K562 (cell line): ENCODE measurements around the gene TMEM132D. TPM values are rescaled to one million over a fixed set of nuclear protein-coding genes. Genes with fewer than 3 reads are reported as not detected.

Experiments used
- ATAC-seq: fragments of 200-7000 bp; cut with Tn5 transposase; 3 replicates; pipeline ENCODE4 v1.9.1; 2020; ENCODE audit warnings: moderate library complexity
- BruUV-seq: library from RNA; stranded (reverse); fragments of 400-500 nt; replicated peaks from 2 replicates; lab custom pipeline; 2021; lab: Mats Ljungman, UMichigan
- CTCF ChIA-PET: fragments of 300-600 bp; formaldehyde crosslinking; extraction: SDS; loops from one replicate; lab custom pipeline; 2021; ENCODE audit warnings: low intra/inter-chr PET ratio; lab: Yijun Ruan, JAX
- POLR2A ChIA-PET: fragments of 300-600, 350-650 bp; sonication (Branson Sonifier 250); formaldehyde crosslinking; extraction: SDS; loops from one replicate; lab custom pipeline; 2021; ENCODE audit warnings: antibody characterized with exemption, inconsistent platforms; lab: Yijun Ruan, JAX
- DNase-seq, 4 experiments: peaks; one replicate each; pipeline versions ENCODE4 v3.0.0 to v3.0.0-alpha.2; 2011 to 2018; ENCODE audit warnings: low spot score in 3 of 4, mixed read lengths in 3 of 4; ENCODE audit errors: extremely low read depth in 1 of 4
- FAIRE-seq: peaks from 2 replicates; lab custom pipeline; 2011; peaks lifted over from hg19 to GRCh38; lab: Jason Lieb, UNC
- H2AFZ ChIP-seq: 2 replicates; pipeline ENCODE4 v1.6.0; 2011; ENCODE audit warnings: low read depth, low read length, control low read depth, inconsistent platforms
- H3K27ac ChIP-seq: fragments of 200-600 bp; 3 replicates; pipeline ENCODE4 v1.8.0; 2011; ENCODE audit warnings: low read depth, mild to moderate bottlenecking, control low read depth, inconsistent platforms, low read length, moderate library complexity, mixed read lengths; ENCODE audit errors: extremely low read depth
- H3K27me3 ChIP-seq, 2 experiments: fragments of 300-600 bp in 1 of 2; 2 replicates in 1 of 2; 3 replicates in 1 of 2; pipeline versions ENCODE4 v1.6.0 to v1.8.0; 2011; ENCODE audit warnings: inconsistent platforms in 2 of 2, low read length in 2 of 2, mild to moderate bottlenecking in 1 of 2, mixed read lengths in 1 of 2, moderate library complexity in 1 of 2; ENCODE audit not compliant: control insufficient read depth in 2 of 2, insufficient read depth in 2 of 2
- H3K36me3 ChIP-seq: fragments of 300-600 bp; 3 replicates; pipeline ENCODE4 v1.8.0; 2011; ENCODE audit warnings: mild to moderate bottlenecking, low read length, inconsistent platforms; ENCODE audit not compliant: control insufficient read depth, insufficient read depth
- H3K4me1 ChIP-seq, 2 experiments: fragments of 200-600 bp in 1 of 2; replicated peaks in 1 of 2; 2 replicates in 1 of 2; 3 replicates in 1 of 2; pipeline versions ENCODE4 v1.5.1 to v1.8.0; 2011; ENCODE audit warnings: inconsistent platforms in 2 of 2, low read length in 2 of 2, mild to moderate bottlenecking in 1 of 2, mixed read lengths in 1 of 2, moderate library complexity in 1 of 2; ENCODE audit not compliant: control insufficient read depth in 2 of 2, insufficient read depth in 2 of 2
- H3K4me2 ChIP-seq: 2 replicates; pipeline ENCODE4 v1.6.1; 2011; ENCODE audit warnings: low read length, control low read depth, inconsistent platforms, mixed read lengths; ENCODE audit not compliant: insufficient read depth
- H3K4me3 ChIP-seq: fragments of 200-600 bp; sonication (generic), shearing (Covaris generic); 2 replicates; pipeline ENCODE4 v1.5.1; 2016; ENCODE audit warnings: control low read depth, inconsistent platforms
- H3K79me2 ChIP-seq: fragments of 200-600 bp; 3 replicates; pipeline ENCODE4 v1.8.0; 2011; ENCODE audit warnings: low read length, inconsistent platforms; ENCODE audit not compliant: control insufficient read depth, insufficient read depth
- H3K9ac ChIP-seq, 2 experiments: 2 replicates each; pipeline versions ENCODE4 v1.6.0 to v1.6.1; 2011; ENCODE audit warnings: low read depth in 2 of 2, low read length in 2 of 2, control low read depth in 1 of 2, inconsistent platforms in 1 of 2, mild to moderate bottlenecking in 1 of 2, mixed read lengths in 1 of 2; ENCODE audit not compliant: insufficient read depth in 1 of 2
- H3K9me1 ChIP-seq: one replicate; pipeline ENCODE4 v1.6.0; 2011; ENCODE audit warnings: inconsistent platforms, mild to moderate bottlenecking, low read length, moderate library complexity; ENCODE audit not compliant: control insufficient read depth, insufficient read depth
- H3K9me3 ChIP-seq: replicated peaks from 2 replicates; pipeline ENCODE4 v1.5.1; 2011; ENCODE audit warnings: low read depth, low read length, inconsistent platforms; ENCODE audit not compliant: control insufficient read depth, insufficient read depth
- H4K20me1 ChIP-seq: replicated peaks from 2 replicates; pipeline ENCODE4 v1.6.1; 2011; ENCODE audit warnings: low read length, inconsistent platforms, mixed read lengths; ENCODE audit not compliant: control insufficient read depth, insufficient read depth
- POLR2G ChIP-seq: fragments of 200-400 bp; formaldehyde crosslinking; IDR thresholded peaks from 2 replicates; pipeline ENCODE4 v1.6.1; 2017; ENCODE audit warnings: low read depth, mild to moderate bottlenecking, antibody characterized with exemption, low read length, moderate library complexity
- WGBS: fragments of 100-300 bp; shearing (Covaris generic); methylation state at CpG from one replicate; pipeline ENCODE4 v1.1.6; 2016; ENCODE audit warnings: low coverage, mixed read lengths; ENCODE audit not compliant: insufficient coverage; ENCODE audit errors: missing lambda C conversion rate; 5-methylcytosine and 5-hydroxymethylcytosine counted together
- in situ Hi-C: fragments of 300-500 bp; cut with MboI; formaldehyde crosslinking; loops from 4 replicates; pipeline ENCODE4 v1.15.0; 2018; ENCODE audit warnings: inconsistent platforms, mixed read lengths
- intact Hi-C: fragments of 100-400 bp; cut with micrococcal nuclease; formaldehyde crosslinking; loops from 2 replicates; pipeline ENCODE4 v1.14.2; 2022
- polyA plus RNA-seq, 8 experiments: library from polyadenylated mRNA; depleted of rRNA in 4 of 8; stranded (reverse) in 5 of 8; unstranded in 3 of 8; fragments of >200 nt; fragmentation: Nextera tagmentation in 2 of 8; fragmentation: Illumina TruSeq in 1 of 8; extraction: Ambion mirVana in 2 of 8; extraction: Trizol in 1 of 8; gene quantifications; 2 replicates each; pipeline versions ENCODE4 v1.2.1 to v1.2.3, GENCODE V29; 2011 to 2014; ENCODE audit warnings: inconsistent platforms in 1 of 8, missing spikeins in 1 of 8
- total RNA-seq, 7 experiments: library from RNA; depleted of rRNA in 6 of 7; stranded (reverse); fragments of >200 nt in 6 of 7; fragmentation: Illumina TruSeq in 2 of 7; extraction: Trizol in 2 of 7; gene quantifications; 2 replicates each; pipeline versions ENCODE4 v1.2.1 to v1.2.3, GENCODE V29; 2011 to 2021; ENCODE audit warnings: low replicate concordance in 1 of 7
- TF ChIP-seq, protein P1 (sequence below), 3 experiments: fragments of 200-800 bp in 1 of 3; fragments of 250-450 bp in 1 of 3; fragments of 450-650 bp in 1 of 3; sonication (Bioruptor Pico) in 1 of 3; sonication (Bioruptor generic) in 1 of 3; formaldehyde crosslinking in 1 of 3; IDR thresholded peaks; 2 replicates each; pipeline versions ENCODE4 v1.6.1 to v1.8.0; 2016 to 2022; ENCODE audit warnings: mild to moderate bottlenecking in 2 of 3, missing genetic modification characterization in 2 of 3, missing compliant biosample characterization in 1 of 3, moderate library complexity in 1 of 3
- TF ChIP-seq, protein P2 (sequence below): IDR thresholded peaks from 3 replicates; pipeline ENCODE4 v1.6.1; 2011; ENCODE audit warnings: borderline replicate concordance, mild to moderate bottlenecking; ENCODE audit not compliant: insufficient read length, insufficient read depth

TMEM132D gene
- total and polyA plus RNA-seq, 9 of the 15 experiments (the other 6 are each of a cell fraction or from before 2014, with no cell fraction given) = not detected

GRCh38 chr12:129887101-129887500, 16.7 kb downstream of the TMEM132D start:
- POLR2A ChIA-PET = no interaction called here
- no peak overlapping the region for H3K4me2 ChIP-seq
- H3K27me3 ChIP-seq = no peaks in the 10 kb centered on the region
- no peak for DNase-seq
- intact Hi-C loops = no loop called here
- H3K9me1 ChIP-seq = no peaks in the 10 kb centered on the region
- H3K4me1 ChIP-seq = no peaks in the 10 kb centered on the region
- no peak overlapping the region for H3K27ac ChIP-seq
- in situ Hi-C loops = no loop called here
- H3K79me2 ChIP-seq = no peaks in the 10 kb centered on the region
- no TSS peak for BruUV-seq
- H3K4me3 ChIP-seq = no peak overlapping the region
- no peak overlapping the region for H3K9ac ChIP-seq
- no peaks in the 10 kb centered on the region for H4K20me1 ChIP-seq
- H3K36me3 ChIP-seq = no peaks in the 10 kb centered on the region
- TF ChIP-seq, protein P1, sequence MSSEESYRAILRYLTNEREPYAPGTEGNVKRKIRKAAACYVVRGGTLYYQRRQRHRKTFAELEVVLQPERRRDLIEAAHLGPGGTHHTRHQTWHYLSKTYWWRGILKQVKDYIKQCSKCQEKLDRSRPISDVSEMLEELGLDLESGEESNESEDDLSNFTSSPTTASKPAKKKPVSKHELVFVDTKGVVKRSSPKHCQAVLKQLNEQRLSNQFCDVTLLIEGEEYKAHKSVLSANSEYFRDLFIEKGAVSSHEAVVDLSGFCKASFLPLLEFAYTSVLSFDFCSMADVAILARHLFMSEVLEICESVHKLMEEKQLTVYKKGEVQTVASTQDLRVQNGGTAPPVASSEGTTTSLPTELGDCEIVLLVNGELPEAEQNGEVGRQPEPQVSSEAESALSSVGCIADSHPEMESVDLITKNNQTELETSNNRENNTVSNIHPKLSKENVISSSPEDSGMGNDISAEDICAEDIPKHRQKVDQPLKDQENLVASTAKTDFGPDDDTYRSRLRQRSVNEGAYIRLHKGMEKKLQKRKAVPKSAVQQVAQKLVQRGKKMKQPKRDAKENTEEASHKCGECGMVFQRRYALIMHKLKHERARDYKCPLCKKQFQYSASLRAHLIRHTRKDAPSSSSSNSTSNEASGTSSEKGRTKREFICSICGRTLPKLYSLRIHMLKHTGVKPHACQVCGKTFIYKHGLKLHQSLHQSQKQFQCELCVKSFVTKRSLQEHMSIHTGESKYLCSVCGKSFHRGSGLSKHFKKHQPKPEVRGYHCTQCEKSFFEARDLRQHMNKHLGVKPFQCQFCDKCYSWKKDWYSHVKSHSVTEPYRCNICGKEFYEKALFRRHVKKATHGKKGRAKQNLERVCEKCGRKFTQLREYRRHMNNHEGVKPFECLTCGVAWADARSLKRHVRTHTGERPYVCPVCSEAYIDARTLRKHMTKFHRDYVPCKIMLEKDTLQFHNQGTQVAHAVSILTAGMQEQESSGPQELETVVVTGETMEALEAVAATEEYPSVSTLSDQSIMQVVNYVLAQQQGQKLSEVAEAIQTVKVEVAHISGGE (CRISPR knock-in tag; IDR thresholded peaks at IDR 0.05) = no peak
- TF ChIP-seq POLR2G = no peak
- TF ChIP-seq, protein P2, sequence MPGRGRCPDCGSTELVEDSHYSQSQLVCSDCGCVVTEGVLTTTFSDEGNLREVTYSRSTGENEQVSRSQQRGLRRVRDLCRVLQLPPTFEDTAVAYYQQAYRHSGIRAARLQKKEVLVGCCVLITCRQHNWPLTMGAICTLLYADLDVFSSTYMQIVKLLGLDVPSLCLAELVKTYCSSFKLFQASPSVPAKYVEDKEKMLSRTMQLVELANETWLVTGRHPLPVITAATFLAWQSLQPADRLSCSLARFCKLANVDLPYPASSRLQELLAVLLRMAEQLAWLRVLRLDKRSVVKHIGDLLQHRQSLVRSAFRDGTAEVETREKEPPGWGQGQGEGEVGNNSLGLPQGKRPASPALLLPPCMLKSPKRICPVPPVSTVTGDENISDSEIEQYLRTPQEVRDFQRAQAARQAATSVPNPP = no peak
- FAIRE-seq = no peak
- 0% methylated on average over 1 of the region's 4 CpGs for WGBS
- no peak overlapping the region for H2AFZ ChIP-seq
- no peaks in the 10 kb centered on the region for H3K9me3 ChIP-seq
- no peak for ATAC-seq
- CTCF ChIA-PET = no interaction called here
